SK-N-SH treated with all-trans-retinoic acid at 6 μM for 48 hours (cell line): ENCODE data around the gene TAGLN2.

ENCODE experiments used
- ATAC-seq: fragments of 200-7000 bp; cut with Tn5 transposase; 3 replicates; pipeline ENCODE4 v1.9.1; 2020; ENCODE audit warnings: mild to moderate bottlenecking, moderate library complexity
- ARNTL ChIP-seq: fragments of 450-650 bp; formaldehyde crosslinking; IDR thresholded peaks from 2 replicates; pipeline ENCODE4 v1.5.0; 2020; ENCODE audit warnings: low read depth, mild to moderate bottlenecking, moderate library complexity, borderline replicate concordance
- CREB5 ChIP-seq: fragments of 250-450 bp; sonication (Bioruptor Pico); IDR thresholded peaks from 2 replicates; pipeline ENCODE4 v1.5.1; 2020; ENCODE audit warnings: low read depth, mild to moderate bottlenecking, moderate library complexity
- CSDC2 ChIP-seq: fragments of 250-450 bp; sonication (Bioruptor Pico); IDR thresholded peaks from 2 replicates; pipeline ENCODE4 v1.5.0; 2020; ENCODE audit warnings: mild to moderate bottlenecking, moderate library complexity
- ESRRG ChIP-seq: fragments of 250-450 bp; sonication (Bioruptor Pico); IDR thresholded peaks from 2 replicates; pipeline ENCODE4 v1.6.1; 2021; ENCODE audit warnings: mild to moderate bottlenecking
- GLIS3 ChIP-seq: fragments of 250-450 bp; sonication (Bioruptor Pico); IDR thresholded peaks from 2 replicates; pipeline ENCODE4 v1.5.0; 2020; ENCODE audit warnings: mild to moderate bottlenecking, moderate library complexity
- ISL1 ChIP-seq: fragments of 250-450 bp; sonication (Bioruptor Pico); IDR thresholded peaks from 2 replicates; pipeline ENCODE4 v2.1.2; 2022; ENCODE audit warnings: mild to moderate bottlenecking, moderate library complexity
- OSR1 ChIP-seq: fragments of 250-450 bp; sonication (Bioruptor Pico); IDR thresholded peaks from 2 replicates; pipeline ENCODE4 v1.8.0; 2022; ENCODE audit warnings: moderate library complexity, mild to moderate bottlenecking, inconsistent platforms
- PATZ1 ChIP-seq: fragments of 250-450 bp; sonication (Bioruptor Pico); IDR thresholded peaks from 2 replicates; pipeline ENCODE4 v1.8.0; 2020; ENCODE audit warnings: mild to moderate bottlenecking, moderate library complexity, borderline replicate concordance
- POU6F1 ChIP-seq: fragments of 250-450 bp; sonication (Bioruptor Pico); IDR thresholded peaks from 2 replicates; pipeline ENCODE4 v1.8.0; 2021; ENCODE audit warnings: low read depth, mild to moderate bottlenecking, moderate library complexity, borderline replicate concordance
- PPARA ChIP-seq: fragments of 250-450 bp; sonication (Bioruptor Pico); IDR thresholded peaks from 2 replicates; pipeline ENCODE4 v1.5.0; 2020; ENCODE audit warnings: mild to moderate bottlenecking, borderline replicate concordance
- RARB ChIP-seq: fragments of 250-450 bp; sonication (Bioruptor Pico); IDR thresholded peaks from 2 replicates; pipeline ENCODE4 v1.8.0; 2021; ENCODE audit warnings: mild to moderate bottlenecking, moderate library complexity
- SNAI2 ChIP-seq: fragments of 250-450 bp; sonication (Bioruptor Pico); IDR thresholded peaks from 2 replicates; pipeline ENCODE4 v1.5.0; 2020; ENCODE audit warnings: mild to moderate bottlenecking, moderate library complexity
- TOX ChIP-seq: fragments of 250-450 bp; sonication (Bioruptor Pico); IDR thresholded peaks from 2 replicates; pipeline ENCODE4 v1.8.0; 2021; ENCODE audit warnings: mild to moderate bottlenecking, moderate library complexity, borderline replicate concordance
- TSHZ2 ChIP-seq: fragments of 250-450 bp; sonication (Bioruptor Pico); IDR thresholded peaks from 2 replicates; pipeline ENCODE4 v1.5.0; 2020; ENCODE audit warnings: mild to moderate bottlenecking, moderate library complexity
- ZC3H10 ChIP-seq: fragments of 250-450 bp; sonication (Bioruptor Pico); IDR thresholded peaks from 2 replicates; pipeline ENCODE4 v1.5.1; 2021; ENCODE audit warnings: mild to moderate bottlenecking, moderate library complexity
- ZFP30 ChIP-seq: fragments of 450-650 bp; formaldehyde crosslinking; IDR thresholded peaks from 2 replicates; pipeline ENCODE4 v1.5.0; 2022; ENCODE audit warnings: mild to moderate bottlenecking, moderate library complexity
- ZNF565 ChIP-seq: fragments of 450-650 bp; formaldehyde crosslinking; conservative IDR thresholded peaks from 2 replicates; pipeline ENCODE4 v1.5.0; 2020; ENCODE audit warnings: low read depth, mild to moderate bottlenecking, moderate library complexity
- ZNF70 ChIP-seq: fragments of 450-650 bp; formaldehyde crosslinking; IDR thresholded peaks from 2 replicates; pipeline ENCODE4 v1.5.0; 2020; ENCODE audit warnings: mild to moderate bottlenecking, moderate library complexity
- ZNF8 ChIP-seq: fragments of 450-650 bp; formaldehyde crosslinking; IDR thresholded peaks from 2 replicates; pipeline ENCODE4 v1.5.0; 2020; ENCODE audit warnings: mild to moderate bottlenecking, moderate library complexity
- TF ChIP-seq, protein P1 (sequence below): fragments of 250-450 bp; sonication (Bioruptor Pico); IDR thresholded peaks from 2 replicates; pipeline ENCODE4 v1.5.1; 2021; ENCODE audit warnings: mild to moderate bottlenecking, moderate library complexity

The TAGLN2 gene

GRCh38 chr1:159949981-159950381, 24.7 kb upstream of the TAGLN2 start:
- no peak for ATAC-seq
- no peak for TF ChIP-seq ZNF8 (CRISPR knock-in tag)
- no peak for TF ChIP-seq ZNF565 (CRISPR knock-in tag)
- TF ChIP-seq POU6F1 (CRISPR knock-in tag) = no peak
- TF ChIP-seq CSDC2 (CRISPR knock-in tag) = no peak
- TF ChIP-seq CREB5 (CRISPR knock-in tag) = no peak
- no peak for TF ChIP-seq PATZ1 (CRISPR knock-in tag)
- no peak for TF ChIP-seq TOX (CRISPR knock-in tag)
- no peak for TF ChIP-seq ZNF70
- no peak for TF ChIP-seq ESRRG (CRISPR knock-in tag)
- no peak for TF ChIP-seq RARB

GRCh38 chr1:159949123-159949522, 23.8 kb upstream of the TAGLN2 start:
- TF ChIP-seq PATZ1 (CRISPR knock-in tag) (no peak), TSHZ2 (CRISPR knock-in tag) (no peak), ZNF70 (no peak), ZNF8 (CRISPR knock-in tag) (no peak), CREB5 (CRISPR knock-in tag) (no peak), ARNTL (CRISPR knock-in tag) (no peak), ZFP30 (CRISPR knock-in tag) (no peak), ZNF565 (CRISPR knock-in tag) (no peak), OSR1 (CRISPR knock-in tag) (no peak), SNAI2 (CRISPR knock-in tag) (no peak), RARB (no peak)
- ATAC-seq = no peak

GRCh38 chr1:159947942-159948341, 22.6 kb upstream of the TAGLN2 start:
- ATAC-seq = no peak
- TF ChIP-seq OSR1 (CRISPR knock-in tag) (no peak), TSHZ2 (CRISPR knock-in tag) (no peak), POU6F1 (CRISPR knock-in tag) (no peak), CSDC2 (CRISPR knock-in tag) (no peak), ZC3H10 (no peak), RARB (no peak), ESRRG (CRISPR knock-in tag) (no peak), PPARA (CRISPR knock-in tag) (no peak), GLIS3 (CRISPR knock-in tag) (no peak), ISL1 (CRISPR knock-in tag) (no peak), ZNF8 (CRISPR knock-in tag) (no peak)
- TF ChIP-seq, protein P1, sequence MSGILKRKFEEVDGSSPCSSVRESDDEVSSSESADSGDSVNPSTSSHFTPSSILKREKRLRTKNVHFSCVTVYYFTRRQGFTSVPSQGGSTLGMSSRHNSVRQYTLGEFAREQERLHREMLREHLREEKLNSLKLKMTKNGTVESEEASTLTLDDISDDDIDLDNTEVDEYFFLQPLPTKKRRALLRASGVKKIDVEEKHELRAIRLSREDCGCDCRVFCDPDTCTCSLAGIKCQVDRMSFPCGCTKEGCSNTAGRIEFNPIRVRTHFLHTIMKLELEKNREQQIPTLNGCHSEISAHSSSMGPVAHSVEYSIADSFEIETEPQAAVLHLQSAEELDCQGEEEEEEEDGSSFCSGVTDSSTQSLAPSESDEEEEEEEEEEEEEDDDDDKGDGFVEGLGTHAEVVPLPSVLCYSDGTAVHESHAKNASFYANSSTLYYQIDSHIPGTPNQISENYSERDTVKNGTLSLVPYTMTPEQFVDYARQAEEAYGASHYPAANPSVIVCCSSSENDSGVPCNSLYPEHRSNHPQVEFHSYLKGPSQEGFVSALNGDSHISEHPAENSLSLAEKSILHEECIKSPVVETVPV = no peak
